HG03103 (cell line): Measurements from ENCODE around the gene CS.
"Not testable (repeated sequence)": the region's sequence is repeated elsewhere in the genome, so short reads cannot be mapped to it uniquely, and the experiment has no call there.

Source experiments
- ATAC-seq: cut with Tn5 transposase; IDR thresholded peaks from one replicate; pipeline ENCODE4 v1.9.1; 2021; ENCODE audit warnings: low read depth; ENCODE audit not compliant: unreplicated experiment

CS gene

GRCh38 chr12:56282579-56282978 is 17.6 kb downstream of the CS start:
- no peak for ATAC-seq

DNA sequence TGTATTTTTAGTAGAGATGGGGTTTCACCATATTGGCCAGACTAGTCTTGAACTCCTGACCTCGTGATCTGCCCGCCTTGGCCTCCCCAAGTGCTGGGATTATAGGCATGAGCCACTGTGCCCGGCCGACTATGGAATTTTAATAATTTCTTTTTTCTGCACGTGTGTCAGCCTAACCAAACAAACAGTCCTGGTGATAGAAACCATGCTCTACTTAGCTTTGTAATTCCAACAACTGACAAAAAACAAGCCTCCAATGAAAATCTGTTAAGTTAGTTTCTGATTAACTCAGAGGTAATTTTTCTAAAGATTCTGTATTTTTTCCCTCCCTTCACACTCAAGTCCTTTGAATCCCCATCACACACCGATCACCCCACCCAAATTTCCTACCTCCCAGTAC is 18.1 kb downstream of the CS start:
- no peak for ATAC-seq

GRCh38 chr12:56280849-56281248 is 19.3 kb downstream of the CS start:
- no peak for ATAC-seq

DNA sequence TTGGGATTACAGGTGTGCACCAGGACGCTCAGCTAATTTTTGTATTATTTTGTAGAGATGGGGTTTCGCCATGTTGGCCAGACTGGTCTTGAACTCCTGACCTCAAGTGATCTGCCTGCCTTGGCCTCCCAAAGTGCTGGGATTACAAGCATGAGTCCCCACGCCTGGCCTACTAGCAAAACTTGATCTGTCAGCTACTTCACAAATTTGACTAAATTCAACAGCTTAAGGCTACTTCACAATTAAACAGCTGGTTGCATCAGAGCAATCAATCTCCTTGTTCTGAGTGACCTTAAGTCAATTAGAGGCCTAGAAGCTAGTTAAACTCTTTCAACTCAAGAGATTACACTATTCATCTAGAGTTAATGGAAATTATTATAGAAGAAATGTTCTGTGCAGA is 21.2 kb downstream of the CS start:
- ATAC-seq = no peak

- no peak for ATAC-seq
Measured at GRCh38 chr12:56274299-56274698, 25.8 kb downstream of the CS start.

DNA sequence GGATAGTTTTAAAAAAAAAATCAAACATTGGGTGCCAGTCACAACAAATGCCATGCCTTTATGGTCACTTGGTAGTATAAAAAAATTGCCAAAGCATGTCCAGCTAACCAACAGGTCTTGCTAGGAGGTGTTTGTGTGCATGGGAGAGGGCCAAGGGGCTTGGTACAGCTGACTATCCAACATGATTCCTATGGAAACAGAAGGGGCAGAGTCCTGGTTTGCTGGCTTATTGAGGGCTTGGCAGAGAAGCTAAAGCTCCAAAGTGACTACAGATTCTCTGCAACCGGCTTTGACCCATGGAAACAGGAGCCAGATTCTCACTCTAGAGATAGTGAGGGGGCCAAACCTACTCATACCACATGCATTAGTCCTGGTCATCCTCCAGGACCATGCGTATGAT is 27.7 kb downstream of the CS start:
- not testable (repeated sequence) for ATAC-seq

DNA sequence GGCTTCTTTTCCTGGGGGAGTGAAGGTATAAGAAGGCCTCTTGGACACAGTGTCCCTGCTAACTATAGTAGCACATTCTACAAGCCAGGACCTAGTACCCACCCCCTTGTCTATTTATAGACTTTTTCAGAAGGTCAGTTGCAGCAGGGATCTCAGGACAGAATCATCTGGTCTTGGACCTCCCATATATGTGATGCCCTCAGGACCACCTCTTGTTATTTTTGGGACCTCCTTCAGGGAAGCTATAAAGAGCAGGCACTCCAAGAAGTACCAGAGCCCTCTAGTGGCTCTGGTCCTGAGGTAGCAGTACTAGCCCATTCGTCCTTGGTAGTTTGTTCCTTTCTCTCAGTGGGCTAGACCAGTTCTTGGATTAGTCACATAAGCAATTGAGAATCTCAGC is 29.1 kb downstream of the CS start:
- no peak for ATAC-seq

DNA sequence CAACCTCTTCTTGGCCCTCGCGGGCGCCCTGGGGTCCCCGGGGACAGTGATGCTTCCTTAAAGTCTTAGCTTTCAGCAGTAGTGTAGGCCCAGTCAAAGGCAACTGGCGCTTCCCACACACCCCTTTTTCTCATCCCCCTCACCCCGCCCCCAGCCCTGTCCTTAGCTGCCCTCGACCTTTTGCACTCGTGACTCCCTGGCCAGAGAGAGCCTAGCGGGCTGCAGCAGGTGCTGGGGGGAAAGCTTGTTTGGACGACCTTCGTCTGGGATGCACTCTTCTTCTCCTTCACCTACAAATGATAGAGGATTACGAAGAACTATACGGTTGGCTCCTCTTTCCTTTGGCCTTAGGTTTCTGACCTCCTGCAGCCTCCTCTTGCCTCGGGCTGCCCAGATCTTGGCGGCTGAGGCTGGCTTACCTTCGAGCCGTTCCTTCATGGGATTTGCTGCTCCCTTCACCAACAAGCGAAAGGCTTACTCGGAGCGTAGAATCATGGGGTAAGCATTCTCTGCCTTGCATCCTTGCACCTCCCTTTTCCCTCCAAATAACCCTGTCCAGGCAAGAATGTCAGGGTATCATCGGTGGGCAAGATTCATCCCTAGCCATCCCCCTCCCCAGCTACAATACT is 32.6 kb downstream of the CS start:
- ATAC-seq = peak; percentile 12

- ATAC-seq = peak; percentile 77
Measured at GRCh38 chr12:56266693-56267442, 33.3 kb downstream of the CS start, which contains the start of gene COQ10A. Gene COQ10A, plus strand, starts transcription at chr12:56266942. Its CDS starts 177 bp downstream, at chr12:56267119.

DNA sequence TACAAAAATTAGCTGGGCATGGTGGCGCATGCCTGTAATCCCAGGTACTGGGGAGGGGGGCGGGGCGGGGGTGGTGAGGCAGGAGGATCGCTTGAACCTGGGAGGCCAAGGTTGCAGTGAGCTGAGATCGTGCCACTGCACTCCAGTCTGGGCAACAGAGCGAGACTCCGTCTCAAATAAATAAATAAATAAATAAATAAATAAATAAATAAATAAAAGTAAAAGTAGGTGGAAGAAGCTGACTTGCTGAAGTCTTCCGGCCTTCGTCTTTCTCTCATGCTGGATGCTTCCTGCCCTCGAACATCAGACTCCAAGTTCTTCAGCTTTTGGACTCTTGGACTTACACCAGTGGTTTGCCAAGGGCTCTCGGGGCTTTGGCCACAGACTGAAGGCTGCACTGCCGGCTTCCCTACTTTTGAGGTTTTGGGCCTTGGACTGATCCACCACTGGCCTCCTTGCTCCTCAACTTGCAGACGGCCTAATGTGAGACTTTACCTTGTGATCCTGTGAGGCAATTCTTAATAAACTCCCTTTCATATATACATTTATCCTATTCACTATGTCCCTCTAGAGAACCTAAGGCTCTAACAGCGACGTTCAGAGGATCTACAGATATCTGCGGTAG is 34.0 kb downstream of the CS start:
- not testable (repeated sequence) for ATAC-seq

- not testable (repeated sequence) for ATAC-seq
Measured at GRCh38 chr12:56262955-56263354, 37.2 kb downstream of the CS start.

DNA sequence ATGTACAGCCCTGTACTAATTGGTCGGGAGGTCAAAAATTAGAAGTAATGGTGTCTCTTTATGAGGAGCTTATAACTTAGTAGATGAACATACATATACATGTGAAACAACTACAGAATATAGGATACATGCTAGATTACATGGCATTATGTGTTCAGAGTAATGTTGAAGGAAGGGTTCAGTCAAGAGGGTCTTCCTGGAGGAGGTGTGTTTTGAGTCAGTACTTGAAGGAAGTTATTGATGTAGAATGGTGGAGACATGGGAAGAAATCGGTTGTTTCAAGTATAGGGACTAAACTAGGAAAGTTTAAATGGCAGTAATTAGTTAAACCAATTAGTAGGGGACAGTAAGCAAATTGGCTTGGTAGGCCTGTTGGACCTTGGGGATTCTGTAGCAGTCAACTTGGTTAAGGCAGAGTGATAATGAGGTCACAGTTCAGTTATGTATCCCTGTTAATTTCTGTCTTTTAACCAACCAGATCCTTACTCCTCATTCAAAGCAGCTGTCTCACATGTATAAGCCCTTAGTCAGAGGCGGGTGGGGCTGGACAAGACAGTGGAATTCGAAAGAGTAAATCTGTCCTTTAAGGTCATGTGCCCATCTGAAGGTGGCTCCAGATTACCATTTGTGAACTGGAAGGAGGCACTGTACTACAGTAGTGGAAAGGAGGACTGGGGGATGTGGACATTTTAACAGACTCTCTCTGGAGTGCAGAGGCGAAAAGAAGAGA is 38.5 kb downstream of the CS start:
- no peak for ATAC-seq

GRCh38 chr12:56260921-56261320 is 39.2 kb downstream of the CS start:
- no peak for ATAC-seq

GRCh38 chr12:56260380-56260779 is 39.8 kb downstream of the CS start:
- ATAC-seq = no peak

DNA sequence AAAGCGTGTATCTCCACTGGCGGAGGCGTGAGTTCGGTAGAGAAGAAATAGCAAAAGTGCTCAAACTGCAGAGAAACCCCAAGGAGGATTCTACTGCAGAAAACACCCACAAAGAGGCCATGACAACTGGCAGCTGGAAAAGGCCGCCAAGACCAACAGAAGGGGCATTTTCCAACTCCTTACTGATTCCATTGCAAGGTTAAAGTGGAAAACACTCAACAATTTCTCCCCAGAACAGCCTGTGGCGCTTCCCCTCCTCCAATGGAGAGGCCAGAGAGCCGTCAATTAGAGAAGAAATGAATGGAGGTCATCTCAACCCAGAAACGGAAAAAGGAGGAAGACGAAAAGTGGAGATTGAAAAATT is 41.3 kb downstream of the CS start:
- no peak for ATAC-seq

DNA sequence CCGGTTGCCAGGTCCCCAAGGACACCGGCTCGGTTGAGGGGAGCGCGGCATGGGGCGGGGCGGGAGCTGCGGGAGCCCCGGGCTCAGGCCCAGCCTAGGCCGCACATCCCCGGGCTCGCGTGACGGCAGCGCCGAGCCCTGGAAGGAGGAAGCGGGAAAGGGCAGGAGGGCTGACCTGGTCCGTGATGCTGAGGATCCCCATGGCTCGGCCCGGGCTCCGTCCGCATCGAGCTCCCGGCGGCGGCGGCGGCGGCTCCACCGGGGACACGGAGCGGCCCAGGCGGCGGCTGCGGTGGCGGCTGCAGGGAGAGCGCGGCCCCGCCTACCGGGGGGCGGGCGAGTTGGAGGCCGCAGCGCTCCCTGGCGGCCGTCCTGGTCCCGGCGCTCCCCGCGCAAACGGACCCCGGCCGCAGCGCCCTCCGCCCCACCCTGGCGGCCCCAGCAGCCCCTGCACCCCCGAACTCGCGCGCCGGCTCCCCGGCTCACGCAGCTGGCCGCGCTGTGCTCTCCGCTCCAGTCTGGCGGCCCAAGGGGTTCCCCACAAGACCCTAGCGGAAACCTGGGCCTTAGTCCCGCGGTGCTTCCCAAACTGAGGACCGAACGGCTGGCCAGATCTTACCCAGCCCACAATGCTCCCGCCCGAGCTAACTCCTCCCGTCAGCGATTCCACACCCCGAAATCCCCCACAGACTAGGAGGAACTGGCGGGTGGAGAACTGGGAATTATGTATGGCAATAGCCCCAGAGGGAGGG is 41.9 kb downstream of the CS start, which contains the start of gene ANKRD52:
Gene ANKRD52 (minus strand): TSS at position 317 of the 752 bp plus-strand sequence. CDS start 115 bp downstream, at position 202.
- ATAC-seq = peak; percentile 85

DNA sequence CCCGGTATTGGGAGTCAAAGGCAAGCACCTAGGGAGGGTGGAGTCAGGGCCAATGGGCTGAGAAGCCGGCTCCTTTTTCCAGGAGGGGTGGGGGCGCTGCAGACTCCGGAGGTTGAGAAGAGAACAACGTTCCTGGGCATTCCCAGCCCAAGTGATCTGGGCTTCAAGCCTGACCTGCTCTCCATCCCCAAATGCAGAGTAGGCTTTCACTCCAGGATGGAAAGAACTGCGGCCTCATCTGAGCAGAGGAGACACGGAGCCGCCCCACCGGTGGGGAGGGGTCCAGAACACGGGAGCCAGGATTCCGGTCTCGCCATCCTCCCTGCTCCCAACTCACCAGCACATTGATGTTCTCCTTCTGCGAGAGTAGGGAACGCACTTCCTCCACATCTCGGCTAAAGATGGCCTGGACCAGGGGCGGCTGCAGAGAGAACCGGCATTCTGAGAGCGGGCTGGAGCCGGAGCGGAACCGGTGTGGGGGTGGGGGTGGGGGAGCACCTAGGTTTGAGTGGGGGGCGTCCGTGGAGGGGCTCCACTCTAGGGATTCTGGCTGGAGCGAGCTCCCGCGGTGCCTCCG is 42.6 kb downstream of the CS start:
- ATAC-seq = no peak

DNA sequence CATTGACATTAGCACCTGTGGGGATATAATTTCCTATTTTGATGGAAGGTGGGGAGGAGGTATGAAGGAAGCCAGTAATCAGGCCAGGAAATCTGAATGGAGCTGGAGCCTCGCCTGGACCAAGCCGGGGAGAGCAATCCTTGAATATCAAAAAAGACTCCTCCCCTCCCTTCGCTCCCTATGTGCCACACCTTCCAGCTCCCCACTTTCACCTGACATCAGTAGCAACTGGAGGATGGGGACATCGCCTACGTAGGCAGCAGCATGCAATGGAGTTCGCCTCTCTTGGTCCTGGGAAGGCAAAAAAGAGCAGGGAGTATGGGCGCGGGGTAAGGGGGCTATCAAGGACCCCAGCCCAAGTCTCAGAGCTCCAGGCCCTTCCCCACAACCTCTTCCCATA is 43.1 kb downstream of the CS start:
- ATAC-seq = no peak

DNA sequence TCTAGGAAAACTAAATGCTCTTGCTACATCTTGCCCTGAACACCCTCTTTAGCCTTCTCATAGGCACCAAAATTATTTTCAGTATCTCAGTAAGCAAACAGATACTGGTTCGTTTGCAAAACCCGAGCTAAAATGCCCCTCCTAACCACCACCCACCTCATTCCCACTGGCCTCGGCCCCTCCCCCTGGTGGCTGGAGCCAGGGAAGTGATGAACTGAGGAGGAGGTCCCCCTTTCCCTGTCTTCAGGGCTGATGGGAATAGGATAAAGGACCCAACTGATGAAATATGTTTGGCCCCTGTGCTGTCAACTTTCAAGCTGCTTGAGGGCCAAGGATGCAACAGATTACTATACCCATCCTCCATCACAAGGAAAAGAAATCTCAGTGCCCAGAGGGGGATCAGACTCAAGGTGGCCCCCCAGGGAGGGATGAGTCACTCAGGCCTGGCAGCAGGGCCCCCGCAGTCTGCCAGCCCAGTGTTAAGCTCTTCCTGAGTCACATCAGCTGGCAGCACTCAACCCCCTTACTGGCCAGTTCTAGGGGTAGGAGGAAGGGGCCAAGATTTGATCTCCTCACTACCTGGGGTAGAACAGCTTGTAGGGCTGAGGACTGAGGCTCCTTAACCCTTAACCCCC is 43.7 kb downstream of the CS start:
- no peak for ATAC-seq

DNA sequence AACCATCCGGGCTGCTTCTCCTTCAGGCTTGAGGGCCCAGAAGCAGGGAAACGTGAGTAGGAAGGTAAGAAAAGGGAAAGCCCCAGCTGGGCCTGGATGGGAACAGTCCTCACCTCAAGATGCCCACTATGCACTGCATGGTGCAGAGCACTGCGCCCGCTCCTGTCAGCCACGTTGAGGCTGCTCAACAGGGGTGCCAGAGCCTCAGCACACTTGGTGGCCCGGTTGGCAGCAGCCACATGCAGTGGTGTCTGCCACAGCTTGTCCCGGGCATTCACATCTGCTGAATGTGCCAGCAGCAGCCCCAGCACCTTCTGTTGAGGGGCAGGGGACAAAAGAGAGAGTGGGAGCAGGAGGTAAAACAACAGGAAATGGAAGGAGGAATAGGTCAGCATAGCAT is 44.5 kb downstream of the CS start:
- no peak for ATAC-seq
